ENCODE data around the gene TMEM130. TPM values are rescaled to one million over a fixed set of nuclear protein-coding genes. Genes with fewer than 3 reads are reported as not detected.

The TMEM130 gene
- total RNA-seq, 6 experiments from 2014 or later, result 5.6 to 13.1 (median 11.8) TPM

GRCh38 chr7:98816967-98817710, 52.7 kb downstream of the TMEM130 start:
- Mint-ChIP-seq H3K9me3 (no peaks in the 10 kb centered on the region), H3K36me3 (ENCODE audit: low read depth) (no peaks in the 10 kb centered on the region), H3K4me1 (ENCODE audit: low read depth) (peaks cover 10% of the 10 kb centered on the region), H3K4me3 (no peak overlapping the region), H3K27ac (no peak overlapping the region), H3K27me3 (ENCODE audit: insufficient read depth) (peaks cover 15% of the 10 kb centered on the region)
- DNase-seq, result no peak
- no peak for TF ChIP-seq CTCF (IDR thresholded peaks at IDR 0.05)

GRCh38 chr7:98816241-98816640, 53.6 kb downstream of the TMEM130 start:
- no peak overlapping the region for H3K27ac Mint-ChIP-seq
- TF ChIP-seq CTCF (IDR thresholded peaks at IDR 0.05), result no peak
- H3K36me3 Mint-ChIP-seq (ENCODE audit: low read depth), result no peaks in the 10 kb centered on the region
- H3K27me3 Mint-ChIP-seq (ENCODE audit: insufficient read depth), result peaks cover 14% of the 10 kb centered on the region
- peaks cover 9% of the 10 kb centered on the region; the same call in 1 of the 2 replicates for H3K4me1 Mint-ChIP-seq (ENCODE audit: low read depth)
- H3K9me3 Mint-ChIP-seq, result no peaks in the 10 kb centered on the region
- DNase-seq, result no peak
- H3K4me3 Mint-ChIP-seq, result no peak overlapping the region

- H3K4me3 Mint-ChIP-seq, result no peak overlapping the region
- H3K36me3 Mint-ChIP-seq (ENCODE audit: low read depth), result no peaks in the 10 kb centered on the region
- peaks cover 11% of the 10 kb centered on the region for H3K27me3 Mint-ChIP-seq (ENCODE audit: insufficient read depth)
- H3K4me1 Mint-ChIP-seq (ENCODE audit: low read depth), result peaks cover 9% of the 10 kb centered on the region; the same call in 1 of the 2 replicates
- no peak for TF ChIP-seq CTCF (IDR thresholded peaks at IDR 0.05)
- H3K27ac Mint-ChIP-seq, result no peak overlapping the region
- no peaks in the 10 kb centered on the region; the same call in 1 of the 2 replicates for H3K9me3 Mint-ChIP-seq
- DNase-seq, result no peak
Observed at GRCh38 chr7:98815313-98815712, 54.5 kb downstream of the TMEM130 start.

GRCh38 chr7:98811299-98811698, 58.5 kb downstream of the TMEM130 start:
- Mint-ChIP-seq H3K9me3 (no peaks in the 10 kb centered on the region; the same call in 1 of the 2 replicates), H3K27ac (no peak overlapping the region), H3K36me3 (ENCODE audit: low read depth) (no peaks in the 10 kb centered on the region)

GRCh38 chr7:98810153-98810802, 59.5 kb downstream of the TMEM130 start:
- TF ChIP-seq CTCF (IDR thresholded peaks at IDR 0.05), result no peak
- Mint-ChIP-seq H3K4me1 (ENCODE audit: low read depth) (peaks cover 9% of the 10 kb centered on the region; the same call in 1 of the 2 replicates), H3K9me3 (no peaks in the 10 kb centered on the region; the same call in 1 of the 2 replicates), H3K27me3 (ENCODE audit: insufficient read depth) (peaks cover 7% of the 10 kb centered on the region; the same call in 1 of the 2 replicates), H3K36me3 (ENCODE audit: low read depth) (no peaks in the 10 kb centered on the region), H3K27ac (no peak overlapping the region), H3K4me3 (no peak overlapping the region)
- no peak for DNase-seq

More at GRCh38 chr7:98811299-98811698, 58.5 kb downstream of the TMEM130 start:
- TF ChIP-seq CTCF (IDR thresholded peaks at IDR 0.05), result no peak
- no peak for DNase-seq
- Mint-ChIP-seq H3K4me1 (ENCODE audit: low read depth) (peaks cover 9% of the 10 kb centered on the region; the same call in 1 of the 2 replicates), H3K27me3 (ENCODE audit: insufficient read depth) (peaks cover 16% of the 10 kb centered on the region), H3K4me3 (no peak overlapping the region)
